ENCODE measurements around the gene SPDYA. TPM values are rescaled to one million over a fixed set of nuclear protein-coding genes. Genes with fewer than 3 reads are reported as not detected.

The SPDYA gene
- total RNA-seq, 1 donor from 2014 or later: 1.1 TPM

DNA sequence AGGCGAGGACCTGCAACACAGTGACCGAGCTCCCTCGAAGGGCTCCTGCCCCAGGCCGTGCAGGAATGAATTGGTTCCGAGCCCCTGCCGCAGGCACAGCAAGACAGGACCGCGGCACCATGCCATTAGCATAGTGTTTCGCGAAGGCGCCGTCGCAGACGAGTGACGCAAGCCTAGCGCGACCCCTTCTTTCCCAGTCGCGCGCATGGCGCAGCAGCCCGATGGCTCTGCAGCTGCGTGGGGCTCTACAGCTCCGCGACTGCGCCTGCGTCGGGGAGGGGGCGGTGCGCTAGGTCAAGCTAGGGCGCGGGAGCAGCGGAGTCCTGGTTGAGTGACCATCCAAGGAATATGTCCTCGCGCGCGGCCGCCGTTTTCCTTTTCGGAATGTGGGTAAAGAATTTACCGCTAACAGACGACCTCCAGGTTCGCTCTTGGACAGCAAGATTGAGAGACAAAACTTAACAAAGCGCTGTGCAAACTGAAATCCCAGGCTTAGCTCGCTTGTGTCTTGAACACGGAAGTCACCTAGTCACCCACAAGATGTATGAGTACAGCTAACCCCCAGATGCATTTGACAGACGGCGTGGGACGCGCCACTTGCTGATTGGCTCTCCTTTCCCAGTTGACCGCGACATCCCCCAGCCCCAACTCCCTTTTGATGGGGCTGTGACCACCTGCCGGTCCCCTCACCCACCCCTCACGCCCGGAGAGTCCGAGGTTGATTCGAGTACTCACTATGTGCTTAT lies 59.7 kb downstream of the SPDYA start, which contains the start of gene TRMT61B:
Gene TRMT61B (minus strand): TSS at position 164 of the 746 bp plus-strand sequence. CDS start 32 bp downstream, at position 132.
- Mint-ChIP-seq H3K27ac (ENCODE audit: unreplicated experiment) (peak within 1 kb of the TSS; percentile 97), H3K36me3 (ENCODE audit: low read depth) (no peaks in the 10 kb centered on the region), H3K4me1 (peaks cover 30% of the 10 kb centered on the region), H3K4me3 (peak within 1 kb of the TSS; percentile 98), H3K9me3 (no peaks in the 10 kb centered on the region), H3K27me3 (ENCODE audit: low read depth) (peaks cover 38% of the 10 kb centered on the region)
- peak; percentile 93 for DNase-seq (ENCODE audit: low read depth, low spot score)
- TF ChIP-seq, protein P1, sequence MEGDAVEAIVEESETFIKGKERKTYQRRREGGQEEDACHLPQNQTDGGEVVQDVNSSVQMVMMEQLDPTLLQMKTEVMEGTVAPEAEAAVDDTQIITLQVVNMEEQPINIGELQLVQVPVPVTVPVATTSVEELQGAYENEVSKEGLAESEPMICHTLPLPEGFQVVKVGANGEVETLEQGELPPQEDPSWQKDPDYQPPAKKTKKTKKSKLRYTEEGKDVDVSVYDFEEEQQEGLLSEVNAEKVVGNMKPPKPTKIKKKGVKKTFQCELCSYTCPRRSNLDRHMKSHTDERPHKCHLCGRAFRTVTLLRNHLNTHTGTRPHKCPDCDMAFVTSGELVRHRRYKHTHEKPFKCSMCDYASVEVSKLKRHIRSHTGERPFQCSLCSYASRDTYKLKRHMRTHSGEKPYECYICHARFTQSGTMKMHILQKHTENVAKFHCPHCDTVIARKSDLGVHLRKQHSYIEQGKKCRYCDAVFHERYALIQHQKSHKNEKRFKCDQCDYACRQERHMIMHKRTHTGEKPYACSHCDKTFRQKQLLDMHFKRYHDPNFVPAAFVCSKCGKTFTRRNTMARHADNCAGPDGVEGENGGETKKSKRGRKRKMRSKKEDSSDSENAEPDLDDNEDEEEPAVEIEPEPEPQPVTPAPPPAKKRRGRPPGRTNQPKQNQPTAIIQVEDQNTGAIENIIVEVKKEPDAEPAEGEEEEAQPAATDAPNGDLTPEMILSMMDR (conservative IDR thresholded peaks at IDR 0.05): no peak

DNA sequence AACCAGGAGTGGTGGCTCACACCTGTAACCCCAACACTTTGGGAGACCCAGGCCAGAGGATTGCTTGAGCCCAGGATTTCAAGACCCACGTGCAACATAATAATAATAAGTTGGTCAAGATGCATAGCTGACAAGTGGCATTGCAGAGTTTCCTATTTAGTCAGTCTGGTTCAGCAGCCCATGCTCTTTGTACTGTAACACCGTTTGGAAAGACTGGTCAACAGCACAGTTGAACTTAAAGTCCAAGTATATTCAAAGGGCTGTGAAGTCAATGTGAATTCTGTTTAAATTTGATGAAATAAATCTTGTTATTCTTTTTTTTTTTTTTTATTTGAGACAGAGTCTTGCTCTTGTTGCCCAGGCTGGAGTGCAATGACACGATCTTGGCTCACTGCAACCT lies 61.0 kb downstream of the SPDYA start:
- TF ChIP-seq, protein P1 (conservative IDR thresholded peaks at IDR 0.05): no peak
- Mint-ChIP-seq H3K27me3 (ENCODE audit: low read depth) (peaks cover 51% of the 10 kb centered on the region), H3K27ac (ENCODE audit: unreplicated experiment) (no peak overlapping the region), H3K36me3 (ENCODE audit: low read depth) (no peaks in the 10 kb centered on the region), H3K4me3 (peak overlapping the region; percentile 98), H3K9me3 (no peaks in the 10 kb centered on the region), H3K4me1 (peaks cover 30% of the 10 kb centered on the region)
- no peak for DNase-seq (ENCODE audit: low read depth, low spot score)

DNA sequence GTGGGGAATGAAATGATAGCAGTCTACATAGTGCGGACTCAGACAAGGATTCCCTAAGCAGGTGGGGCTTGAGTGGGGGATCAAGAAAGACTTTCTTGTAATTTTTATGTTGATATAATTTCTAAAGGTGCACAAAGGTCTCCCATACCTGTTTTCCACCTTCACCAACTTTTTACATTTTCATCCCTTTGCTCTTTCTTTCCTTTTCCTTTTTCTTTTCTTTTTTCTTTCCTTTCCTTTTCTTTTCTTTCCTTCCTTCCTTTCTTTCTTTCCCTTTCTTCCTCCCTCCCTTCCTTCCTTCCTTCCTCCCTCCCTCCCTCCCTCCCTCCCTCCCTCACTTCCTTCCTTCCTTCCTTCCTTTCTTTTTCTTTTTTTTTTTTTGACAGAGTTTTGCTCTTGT lies 69.6 kb downstream of the SPDYA start:
- H3K9me3 Mint-ChIP-seq: no peaks in the 10 kb centered on the region
- no peaks in the 10 kb centered on the region for H3K4me1 Mint-ChIP-seq
- H3K36me3 Mint-ChIP-seq (ENCODE audit: low read depth): no peaks in the 10 kb centered on the region
- H3K27ac Mint-ChIP-seq (ENCODE audit: unreplicated experiment): no peak overlapping the region
- TF ChIP-seq, protein P1 (conservative IDR thresholded peaks at IDR 0.05): no peak
- H3K4me3 Mint-ChIP-seq: no peak overlapping the region
- peaks cover 61% of the 10 kb centered on the region for H3K27me3 Mint-ChIP-seq (ENCODE audit: low read depth)
- no peak for DNase-seq (ENCODE audit: low read depth, low spot score)

DNA sequence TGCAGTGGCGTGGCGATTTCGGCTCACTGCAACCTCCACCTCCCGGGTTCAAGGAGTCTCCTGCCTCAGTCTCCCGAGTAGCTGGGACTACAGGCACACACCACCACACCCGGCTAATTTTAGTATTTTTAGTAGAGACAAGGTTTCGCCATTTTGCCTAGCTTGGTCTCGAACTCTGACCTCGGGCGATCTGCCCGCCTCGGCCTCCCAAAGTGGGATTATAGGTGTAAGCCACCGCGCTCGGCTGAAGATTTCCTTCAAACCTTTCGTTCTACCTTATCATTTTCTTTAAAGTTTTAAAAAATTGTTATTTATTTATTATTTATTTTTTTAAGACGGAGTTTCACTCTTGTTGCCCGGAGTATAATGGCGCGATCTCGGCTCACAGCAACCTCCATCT lies 82.9 kb downstream of the SPDYA start:
- DNase-seq (ENCODE audit: low read depth, low spot score): no peak
- TF ChIP-seq, protein P1 (conservative IDR thresholded peaks at IDR 0.05): no peak
- Mint-ChIP-seq H3K4me3 (peak overlapping the region; percentile 78), H3K9me3 (no peaks in the 10 kb centered on the region), H3K4me1 (peaks cover 32% of the 10 kb centered on the region), H3K27me3 (ENCODE audit: low read depth) (peaks cover 17% of the 10 kb centered on the region), H3K27ac (ENCODE audit: unreplicated experiment) (no peak overlapping the region), H3K36me3 (ENCODE audit: low read depth) (no peaks in the 10 kb centered on the region)

DNA sequence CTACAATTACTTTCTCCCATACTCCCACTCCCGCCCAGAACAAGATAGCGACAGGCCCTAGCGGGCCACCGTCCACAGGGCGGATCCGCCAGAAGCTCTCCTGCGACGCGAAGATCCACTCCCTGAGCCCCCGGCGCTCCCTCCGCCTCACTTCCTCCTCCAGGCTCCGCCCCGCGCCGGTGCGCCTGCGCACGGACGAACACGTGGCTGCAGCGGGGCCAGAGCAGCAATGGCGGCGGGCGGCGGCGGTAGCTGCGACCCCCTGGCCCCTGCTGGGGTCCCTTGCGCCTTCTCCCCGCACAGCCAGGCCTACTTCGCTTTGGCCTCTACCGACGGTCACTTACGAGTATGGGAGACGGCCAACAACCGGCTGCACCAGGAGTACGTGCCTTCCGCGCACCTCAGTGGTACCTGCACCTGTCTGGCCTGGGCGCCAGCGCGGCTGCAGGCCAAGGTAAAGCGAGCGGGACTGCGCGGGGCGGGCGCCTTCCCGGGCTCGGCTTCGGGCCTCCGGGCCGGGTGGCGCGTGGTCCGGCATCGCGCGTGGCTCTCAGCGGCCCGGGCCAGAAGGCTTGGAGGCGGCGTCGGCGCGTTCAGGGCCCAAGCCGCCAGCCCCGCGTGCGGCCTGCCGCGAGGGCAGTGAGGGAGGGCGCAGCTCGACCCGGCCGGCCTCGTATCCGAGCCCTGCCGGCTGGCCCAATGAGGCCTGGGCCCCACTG lies 84.0 kb downstream of the SPDYA start, which contains the start of gene WDR43:
Gene WDR43 (plus strand): TSS at position 198 of the 719 bp plus-strand sequence. CDS start 32 bp downstream, at position 230.
- peaks cover 11% of the 10 kb centered on the region for H3K27me3 Mint-ChIP-seq (ENCODE audit: low read depth)
- H3K27ac Mint-ChIP-seq (ENCODE audit: unreplicated experiment): peak within 1 kb of the TSS; percentile 98
- TF ChIP-seq, protein P1 (conservative IDR thresholded peaks at IDR 0.05): no peak
- no peaks in the 10 kb centered on the region for H3K9me3 Mint-ChIP-seq
- peaks cover 38% of the 10 kb centered on the region for H3K4me1 Mint-ChIP-seq
- no peaks in the 10 kb centered on the region for H3K36me3 Mint-ChIP-seq (ENCODE audit: low read depth)
- DNase-seq (ENCODE audit: low read depth, low spot score): peak; percentile 94
- H3K4me3 Mint-ChIP-seq: peak within 1 kb of the TSS; percentile 98

All from neural crest cell (in vitro differentiated cells).